ENCODE results near the gene MALRD1. TPM values are rescaled to one million over a fixed set of nuclear protein-coding genes. Genes with fewer than 3 reads are reported as not detected.

MALRD1 gene
- total RNA-seq (2014; rRNA removed; shearing (Covaris generic)) = under 0.01 TPM in 1 of 2 replicates, not detected in the other

DNA sequence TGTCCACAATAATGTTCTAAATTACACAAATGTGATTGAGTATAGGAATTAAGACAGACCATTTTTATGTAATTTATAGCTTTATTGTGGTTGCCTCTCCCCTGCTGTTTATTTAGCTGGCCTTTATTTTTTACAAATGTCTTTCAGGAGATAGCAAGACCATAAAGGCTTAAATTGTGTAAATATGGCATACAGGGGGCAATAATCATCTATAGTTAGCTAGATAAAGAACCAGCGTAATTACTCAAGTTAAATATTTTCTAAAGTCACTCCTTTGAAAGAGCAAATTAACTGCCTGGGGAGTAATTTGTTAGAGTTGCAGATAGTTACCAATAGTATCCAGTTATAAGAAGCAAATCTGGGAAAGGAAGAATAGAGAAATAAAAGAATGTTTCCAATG lies at the start of gene MALRD1:
MALRD1 (plus strand) TSS at position 313 of the 400 bp plus-strand sequence. CDS start 138 bp downstream, outside the sequence.
- H3K4me3 ChIP-seq = no peak within 1 kb of the TSS
- H3K9me3 ChIP-seq (replicated peaks) = no peaks in the 10 kb centered on the region
- H3K27me3 ChIP-seq (replicated peaks) = no peaks in the 10 kb centered on the region
- no peak for DNase-seq (ENCODE audit: low read depth in 1 of 2, low spot score in 2 of 2)
- no peaks in the 10 kb centered on the region for H3K36me3 ChIP-seq
- no peaks in the 10 kb centered on the region for H3K4me1 ChIP-seq (replicated peaks)
- no peak within 1 kb of the TSS for H3K27ac ChIP-seq

DNA sequence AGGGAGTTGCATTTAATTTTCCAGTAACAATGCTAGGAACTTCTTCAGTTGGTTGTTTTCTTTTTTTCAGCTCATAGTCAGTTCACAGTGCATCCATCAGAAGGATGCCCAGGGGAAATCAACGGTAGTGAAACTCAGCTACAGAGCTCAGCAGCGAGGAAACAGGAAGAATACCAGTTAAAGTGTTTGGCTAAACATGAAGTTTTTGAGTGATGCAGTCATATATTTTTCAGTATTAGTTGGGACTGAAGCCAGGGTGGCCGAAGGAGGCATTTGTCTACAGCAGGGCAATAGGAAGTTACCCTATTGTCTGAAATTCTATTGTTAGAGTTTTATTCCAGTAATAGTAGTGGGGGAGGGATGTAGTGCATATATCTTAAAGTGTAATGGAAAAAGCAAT lies 45.3 kb upstream of the MALRD1 start:
- Histone ChIP-seq H3K4me1 (replicated peaks) (no peaks in the 10 kb centered on the region), H3K36me3 (no peaks in the 10 kb centered on the region), H3K4me3 (no peak overlapping the region), H3K27ac (no peak overlapping the region), H3K9me3 (replicated peaks) (0 out of 2 replicates have a peak, but pooled peaks cover 4% of the 10 kb centered on the region), H3K27me3 (replicated peaks) (no peaks in the 10 kb centered on the region)
- DNase-seq (ENCODE audit: low read depth in 1 of 2, low spot score in 2 of 2) = no peak

DNA sequence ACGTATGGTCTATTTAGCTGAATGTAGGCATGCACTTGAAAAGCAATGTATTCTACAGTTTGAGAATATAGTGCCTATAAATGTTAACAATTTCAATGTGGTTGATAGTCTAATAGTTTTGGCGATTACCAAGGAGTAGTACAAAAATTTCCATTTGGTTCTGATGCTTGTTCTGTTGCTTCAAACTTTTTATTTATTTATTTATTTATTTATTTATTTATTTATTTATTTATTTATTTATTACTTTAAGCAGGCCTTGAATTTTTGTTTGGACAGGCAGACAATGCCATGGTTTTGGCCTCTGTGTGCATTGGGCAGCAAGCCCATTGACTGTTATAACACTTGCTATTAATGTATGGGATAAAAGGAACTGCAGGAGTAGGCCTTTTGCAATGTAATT lies 36.5 kb upstream of the MALRD1 start:
- no peaks in the 10 kb centered on the region for H3K4me1 ChIP-seq (replicated peaks)
- H3K36me3 ChIP-seq = no peaks in the 10 kb centered on the region
- no peak overlapping the region for H3K27ac ChIP-seq
- no peak for DNase-seq (ENCODE audit: low read depth in 1 of 2, low spot score in 2 of 2)
- H3K4me3 ChIP-seq = no peak overlapping the region
- H3K9me3 ChIP-seq (replicated peaks) = 0 out of 2 replicates have a peak, but pooled peaks cover 5% of the 10 kb centered on the region
- H3K27me3 ChIP-seq (replicated peaks) = no peaks in the 10 kb centered on the region

DNA sequence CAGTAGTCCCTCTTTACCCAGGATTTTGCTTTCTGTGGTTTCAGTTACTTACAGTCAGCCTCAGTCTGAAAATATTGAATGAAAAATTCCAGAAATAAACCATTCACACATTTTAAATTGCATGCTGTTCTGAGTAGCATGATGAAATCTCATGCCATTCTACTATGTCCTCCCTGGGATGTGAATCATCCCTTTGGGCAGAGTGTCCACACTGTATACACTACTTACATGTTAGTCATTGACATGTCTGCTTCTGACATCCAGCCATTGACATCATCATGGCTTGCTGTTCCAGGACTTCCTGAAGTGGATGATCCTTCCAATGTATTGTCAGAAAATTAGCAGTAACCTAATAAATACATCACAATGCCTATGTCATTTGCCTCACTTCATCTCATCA lies 34.6 kb upstream of the MALRD1 start:
- Histone ChIP-seq H3K27me3 (replicated peaks) (no peaks in the 10 kb centered on the region), H3K36me3 (no peaks in the 10 kb centered on the region), H3K9me3 (replicated peaks) (0 out of 2 replicates have a peak, but pooled peaks cover 2% of the 10 kb centered on the region), H3K4me3 (no peak overlapping the region), H3K4me1 (replicated peaks) (no peaks in the 10 kb centered on the region), H3K27ac (no peak overlapping the region)
- DNase-seq (ENCODE audit: low read depth in 1 of 2, low spot score in 2 of 2) = no peak

DNA sequence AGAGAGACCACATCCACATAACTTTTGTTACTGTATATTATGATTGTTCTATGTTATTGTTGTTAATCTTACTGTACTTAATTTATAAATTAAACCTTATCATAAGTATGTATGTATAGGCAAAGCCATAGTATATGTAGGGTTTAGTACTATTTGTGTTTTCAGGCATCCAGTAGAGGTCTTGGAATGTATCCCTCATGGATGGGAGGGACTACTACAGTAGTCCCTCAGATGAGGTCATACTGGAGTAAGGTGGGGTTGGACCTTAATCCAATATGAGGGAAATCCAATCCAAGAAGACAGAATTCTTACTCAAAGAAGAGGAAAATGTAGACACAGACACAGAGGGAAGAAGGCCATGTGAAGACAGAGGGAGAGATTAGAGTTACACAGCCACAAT lies 34.1 kb upstream of the MALRD1 start:
- Histone ChIP-seq H3K4me1 (replicated peaks) (no peaks in the 10 kb centered on the region), H3K27ac (no peak overlapping the region), H3K27me3 (replicated peaks) (no peaks in the 10 kb centered on the region), H3K36me3 (no peaks in the 10 kb centered on the region), H3K4me3 (no peak overlapping the region), H3K9me3 (replicated peaks) (0 out of 2 replicates have a peak, but pooled peaks cover 2% of the 10 kb centered on the region)
- DNase-seq (ENCODE audit: low read depth in 1 of 2, low spot score in 2 of 2) = no peak

DNA sequence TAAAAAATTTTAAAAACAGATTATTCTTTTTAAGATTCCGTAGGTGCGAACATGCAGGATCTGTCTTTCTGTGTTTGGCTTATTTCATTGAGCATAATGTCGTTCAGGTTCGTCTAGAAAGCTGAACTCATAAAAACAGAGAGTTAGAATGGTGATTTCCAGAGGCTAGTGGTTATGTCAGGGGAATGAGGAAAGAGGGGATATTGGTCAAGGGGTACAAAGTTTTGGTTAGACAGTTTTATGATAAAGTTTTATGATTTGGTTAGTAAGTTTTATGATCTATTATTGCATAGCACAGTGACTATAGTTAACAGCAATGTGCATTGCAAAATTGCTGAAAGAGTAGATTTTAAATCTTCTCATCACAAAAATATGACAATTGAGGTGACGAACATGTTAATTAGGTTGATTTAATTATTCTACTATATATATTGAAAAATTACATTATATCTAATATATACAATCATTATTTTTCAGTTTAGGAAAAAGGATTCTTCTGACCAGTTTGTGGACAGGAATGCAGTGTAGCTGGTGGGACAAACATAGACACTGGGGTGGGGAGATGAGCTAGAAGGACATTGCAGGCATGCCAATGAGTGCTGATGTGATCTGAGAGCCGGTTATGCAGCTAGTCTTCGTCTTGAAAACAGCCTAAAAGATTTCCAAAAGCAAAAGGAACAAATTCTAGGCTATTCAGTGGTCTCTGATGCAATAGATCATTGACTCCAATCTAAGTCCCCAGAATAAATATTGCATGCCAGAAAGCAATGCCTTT lies 31.3 kb upstream of the MALRD1 start:
- Histone ChIP-seq H3K36me3 (no peaks in the 10 kb centered on the region), H3K9me3 (replicated peaks) (peaks cover 2% of the 10 kb centered on the region; the same call in 1 of the 2 replicates), H3K27ac (no peak overlapping the region), H3K4me3 (no peak overlapping the region), H3K4me1 (replicated peaks) (no peaks in the 10 kb centered on the region), H3K27me3 (replicated peaks) (no peaks in the 10 kb centered on the region)
- DNase-seq (ENCODE audit: low read depth in 1 of 2, low spot score in 2 of 2) = no peak

DNA sequence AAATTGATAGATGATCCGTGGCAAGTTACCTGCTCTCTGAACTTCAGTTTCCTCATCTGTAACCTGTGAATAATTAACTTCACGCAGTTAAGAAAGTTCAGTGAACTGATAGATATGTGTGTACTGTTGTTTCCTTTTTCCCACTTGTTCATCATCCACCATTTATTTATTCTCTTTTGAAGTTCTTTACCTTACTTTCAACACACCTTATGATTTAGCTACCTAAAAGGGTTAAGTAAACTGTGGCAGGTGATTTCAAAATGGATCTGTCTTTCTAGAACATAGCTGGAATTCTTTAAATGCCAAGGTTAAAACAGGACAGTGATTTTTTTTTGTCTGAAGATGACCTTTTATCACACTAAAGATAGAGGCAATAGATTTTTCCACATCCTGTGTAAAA lies 27.4 kb upstream of the MALRD1 start:
- H3K27ac ChIP-seq = no peak overlapping the region
- H3K36me3 ChIP-seq = no peaks in the 10 kb centered on the region
- H3K4me1 ChIP-seq (replicated peaks) = no peaks in the 10 kb centered on the region
- no peak for DNase-seq (ENCODE audit: low read depth in 1 of 2, low spot score in 2 of 2)
- H3K9me3 ChIP-seq (replicated peaks) = no peaks in the 10 kb centered on the region; the same call in 1 of the 2 replicates
- no peaks in the 10 kb centered on the region for H3K27me3 ChIP-seq (replicated peaks)
- no peak overlapping the region for H3K4me3 ChIP-seq

DNA sequence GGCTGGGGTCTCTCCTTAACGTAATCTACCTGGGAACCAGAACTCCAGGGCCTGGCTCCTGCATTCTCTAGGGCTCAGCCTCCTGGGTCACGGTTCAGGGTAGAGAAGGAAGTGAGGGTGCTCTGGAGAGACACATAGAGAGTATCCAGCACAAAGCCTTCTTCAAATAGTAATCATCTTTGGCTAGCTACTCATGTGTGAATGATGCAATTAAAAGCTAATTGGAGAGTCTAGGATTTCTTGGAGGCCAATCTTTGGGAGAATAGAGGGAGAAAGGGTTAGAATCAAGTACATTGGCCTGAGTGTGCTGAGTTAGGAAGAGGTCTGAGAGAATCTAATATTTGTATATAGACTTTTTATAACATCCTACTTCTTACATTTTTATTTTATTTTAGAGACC lies 24.0 kb upstream of the MALRD1 start:
- Histone ChIP-seq H3K9me3 (replicated peaks) (no peaks in the 10 kb centered on the region; the same call in 1 of the 2 replicates), H3K4me3 (no peak overlapping the region), H3K4me1 (replicated peaks) (no peaks in the 10 kb centered on the region), H3K27ac (no peak overlapping the region), H3K27me3 (replicated peaks) (no peaks in the 10 kb centered on the region), H3K36me3 (no peaks in the 10 kb centered on the region)
- no peak for DNase-seq (ENCODE audit: low read depth in 1 of 2, low spot score in 2 of 2)

DNA sequence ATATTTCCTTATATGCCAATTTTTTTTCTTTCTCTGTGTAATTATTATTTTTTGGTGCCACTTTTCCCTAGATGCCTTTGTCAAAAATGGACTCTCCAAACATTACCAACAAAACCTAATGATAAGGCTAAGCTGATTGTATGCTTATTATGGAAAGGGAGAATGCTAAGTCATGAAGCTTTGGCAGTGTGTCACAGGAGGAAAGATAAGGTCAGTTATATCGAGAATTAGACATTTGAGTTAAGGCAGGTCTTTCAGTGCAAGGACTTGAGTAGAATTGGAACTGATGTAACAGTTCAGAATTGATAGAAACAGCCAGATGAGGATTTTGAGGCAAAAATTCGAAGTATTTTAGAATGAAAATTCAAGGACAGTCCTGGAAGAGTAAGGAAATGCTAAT lies 16.8 kb upstream of the MALRD1 start:
- no peaks in the 10 kb centered on the region for H3K36me3 ChIP-seq
- no peak for DNase-seq (ENCODE audit: low read depth in 1 of 2, low spot score in 2 of 2)
- H3K27me3 ChIP-seq (replicated peaks) = no peaks in the 10 kb centered on the region
- no peaks in the 10 kb centered on the region for H3K4me1 ChIP-seq (replicated peaks)
- no peak overlapping the region for H3K4me3 ChIP-seq
- no peak overlapping the region for H3K27ac ChIP-seq
- H3K9me3 ChIP-seq (replicated peaks) = no peaks in the 10 kb centered on the region

DNA sequence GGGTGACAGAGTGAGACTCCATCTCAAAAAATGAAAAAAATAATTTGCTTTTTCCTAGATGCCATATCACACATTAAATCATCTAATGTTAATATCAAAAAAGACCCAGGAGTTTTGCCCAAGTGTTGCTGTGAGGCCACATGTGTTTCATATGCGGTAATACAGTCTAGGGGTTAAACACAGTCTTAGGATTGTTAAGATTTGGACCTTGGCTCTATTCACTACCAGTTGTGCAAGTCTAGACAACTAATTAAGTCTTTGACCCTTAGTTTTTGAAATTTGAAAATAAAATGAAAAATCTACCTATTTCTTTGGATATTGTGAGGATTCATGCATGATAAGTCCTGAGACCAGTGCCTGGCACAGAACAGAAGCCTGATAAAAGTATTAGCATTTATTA lies 14.9 kb upstream of the MALRD1 start:
- Histone ChIP-seq H3K9me3 (replicated peaks) (no peaks in the 10 kb centered on the region), H3K27me3 (replicated peaks) (no peaks in the 10 kb centered on the region), H3K4me1 (replicated peaks) (no peaks in the 10 kb centered on the region), H3K4me3 (no peak overlapping the region), H3K36me3 (no peaks in the 10 kb centered on the region), H3K27ac (no peak overlapping the region)
- DNase-seq (ENCODE audit: low read depth in 1 of 2, low spot score in 2 of 2) = no peak

DNA sequence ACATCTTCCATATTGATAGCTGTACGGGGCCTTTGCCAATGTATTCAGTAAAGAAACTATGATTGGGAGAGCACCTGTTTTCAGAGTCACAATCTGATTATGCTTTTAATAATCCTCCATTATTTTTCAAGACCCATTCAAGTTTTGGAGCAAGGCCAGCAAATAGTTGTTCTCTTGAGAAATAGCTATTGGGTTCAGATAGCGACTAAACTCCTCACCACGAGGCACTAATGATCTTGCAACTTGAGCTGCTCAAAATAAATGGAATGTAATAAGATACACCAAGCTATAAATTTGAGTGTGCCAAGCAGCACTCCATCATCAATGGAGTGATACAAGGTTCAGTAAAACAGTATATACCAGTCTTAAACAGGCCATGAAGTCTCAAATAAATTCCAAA lies 7.4 kb upstream of the MALRD1 start:
- H3K4me1 ChIP-seq (replicated peaks) = no peaks in the 10 kb centered on the region
- H3K4me3 ChIP-seq = no peak overlapping the region
- H3K9me3 ChIP-seq (replicated peaks) = no peaks in the 10 kb centered on the region
- no peaks in the 10 kb centered on the region for H3K27me3 ChIP-seq (replicated peaks)
- no peak overlapping the region for H3K27ac ChIP-seq
- no peak for DNase-seq (ENCODE audit: low read depth in 1 of 2, low spot score in 2 of 2)
- H3K36me3 ChIP-seq = no peaks in the 10 kb centered on the region

DNA sequence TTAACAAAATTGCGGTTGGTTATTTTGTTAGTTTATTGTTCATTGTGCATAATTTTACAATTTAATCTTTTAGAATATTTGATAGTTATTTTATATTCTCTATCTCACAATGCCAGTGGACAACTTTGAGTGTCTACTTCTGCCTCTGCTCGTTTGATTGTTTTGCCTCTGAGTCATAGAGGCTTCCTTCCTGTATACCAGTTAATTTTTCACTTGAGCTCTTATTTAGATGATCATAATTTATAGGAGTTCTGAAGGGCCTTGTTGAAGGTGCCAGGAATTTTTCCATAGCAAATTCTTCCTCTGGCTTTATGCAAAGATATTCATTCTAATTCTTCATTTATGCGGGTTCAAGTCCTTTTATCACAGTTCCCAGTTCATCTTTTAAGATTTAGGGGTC lies 5.2 kb upstream of the MALRD1 start:
- no peak for DNase-seq (ENCODE audit: low read depth in 1 of 2, low spot score in 2 of 2)
- H3K27ac ChIP-seq = no peak overlapping the region
- no peaks in the 10 kb centered on the region for H3K9me3 ChIP-seq (replicated peaks)
- H3K4me1 ChIP-seq (replicated peaks) = no peaks in the 10 kb centered on the region
- no peaks in the 10 kb centered on the region for H3K36me3 ChIP-seq
- no peaks in the 10 kb centered on the region for H3K27me3 ChIP-seq (replicated peaks)
- no peak overlapping the region for H3K4me3 ChIP-seq

DNA sequence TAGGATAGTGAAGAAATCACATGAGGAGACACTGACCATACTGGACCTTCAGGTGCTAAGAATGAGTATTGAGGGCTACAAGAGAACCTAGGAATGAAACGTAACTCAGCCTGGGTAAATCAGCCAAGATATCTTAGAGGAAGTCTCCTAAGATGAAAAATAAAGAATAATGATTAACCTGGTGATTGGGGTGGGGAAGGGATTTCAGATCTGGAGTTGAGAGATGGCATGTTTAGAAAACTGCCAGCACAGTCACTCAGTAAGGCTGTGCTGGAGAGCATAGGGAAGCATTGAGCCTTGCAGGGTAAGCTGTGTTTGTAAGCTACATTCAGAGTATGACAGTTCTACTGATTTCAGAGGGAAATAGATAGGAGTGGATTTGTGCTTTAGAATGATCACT lies 1.9 kb upstream of the MALRD1 start:
- Histone ChIP-seq H3K4me1 (replicated peaks) (no peaks in the 10 kb centered on the region), H3K9me3 (replicated peaks) (no peaks in the 10 kb centered on the region), H3K4me3 (no peak overlapping the region), H3K36me3 (no peaks in the 10 kb centered on the region), H3K27me3 (replicated peaks) (no peaks in the 10 kb centered on the region), H3K27ac (no peak overlapping the region)
- DNase-seq (ENCODE audit: low read depth in 1 of 2, low spot score in 2 of 2) = no peak

DNA sequence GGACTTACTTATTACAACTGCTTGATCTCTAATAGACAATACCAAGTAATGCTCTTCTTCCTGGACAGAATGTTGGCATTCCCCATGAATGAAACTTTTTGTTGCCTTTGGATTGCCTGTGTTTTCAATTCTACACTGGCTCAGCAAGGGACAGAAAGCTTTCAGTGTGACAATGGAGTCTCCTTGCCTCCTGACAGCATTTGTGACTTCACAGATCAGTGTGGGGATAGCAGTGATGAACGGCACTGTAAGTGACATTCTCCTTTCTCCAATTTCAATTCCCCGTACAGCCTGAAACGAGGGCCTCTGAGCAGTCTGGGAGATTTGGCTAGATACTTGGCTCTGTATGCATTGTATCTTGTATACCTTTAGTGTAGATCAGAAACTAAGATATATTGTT lies 290 bp downstream of the MALRD1 start:
- no peak for DNase-seq (ENCODE audit: low read depth in 1 of 2, low spot score in 2 of 2)
- H3K4me1 ChIP-seq (replicated peaks) = no peaks in the 10 kb centered on the region

DNA sequence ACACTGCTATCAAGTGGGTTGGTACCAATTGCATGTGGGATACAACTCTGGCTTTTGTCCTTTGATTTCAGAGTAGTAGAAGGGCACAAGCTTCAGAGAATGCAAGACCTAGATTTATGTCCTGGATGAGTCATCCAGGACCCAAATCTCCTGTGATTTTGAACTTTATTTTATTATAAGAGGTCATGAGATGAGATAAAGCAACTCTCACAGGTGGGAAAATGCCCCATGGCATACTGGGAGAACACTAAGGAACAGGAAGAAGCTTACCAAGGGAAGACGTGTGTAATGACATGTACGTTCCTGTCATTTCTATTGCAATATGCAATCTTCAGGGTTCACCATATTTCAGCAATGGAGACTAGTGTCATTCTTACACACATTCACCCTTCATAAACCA lies 966 bp downstream of the MALRD1 start:
- H3K9me3 ChIP-seq (replicated peaks) = no peaks in the 10 kb centered on the region
- H3K27me3 ChIP-seq (replicated peaks) = no peaks in the 10 kb centered on the region
- H3K36me3 ChIP-seq = no peaks in the 10 kb centered on the region
- no peak overlapping the region for H3K27ac ChIP-seq
- no peaks in the 10 kb centered on the region for H3K4me1 ChIP-seq (replicated peaks)
- no peak for DNase-seq (ENCODE audit: low read depth in 1 of 2, low spot score in 2 of 2)
- H3K4me3 ChIP-seq = no peak overlapping the region

More for the DNA sequence above, 290 bp downstream of the MALRD1 start:
- Histone ChIP-seq H3K27ac (no peak overlapping the region), H3K9me3 (replicated peaks) (no peaks in the 10 kb centered on the region), H3K36me3 (no peaks in the 10 kb centered on the region), H3K4me3 (no peak overlapping the region), H3K27me3 (replicated peaks) (no peaks in the 10 kb centered on the region)

All from SJSA1 (cell line).